ENCODE measurements around the gene CBLB. TPM values are rescaled to one million over a fixed set of nuclear protein-coding genes. Genes with fewer than 3 reads are reported as not detected.

CBLB gene
- total RNA-seq, 1 donor from 2014 or later = 146 TPM

DNA sequence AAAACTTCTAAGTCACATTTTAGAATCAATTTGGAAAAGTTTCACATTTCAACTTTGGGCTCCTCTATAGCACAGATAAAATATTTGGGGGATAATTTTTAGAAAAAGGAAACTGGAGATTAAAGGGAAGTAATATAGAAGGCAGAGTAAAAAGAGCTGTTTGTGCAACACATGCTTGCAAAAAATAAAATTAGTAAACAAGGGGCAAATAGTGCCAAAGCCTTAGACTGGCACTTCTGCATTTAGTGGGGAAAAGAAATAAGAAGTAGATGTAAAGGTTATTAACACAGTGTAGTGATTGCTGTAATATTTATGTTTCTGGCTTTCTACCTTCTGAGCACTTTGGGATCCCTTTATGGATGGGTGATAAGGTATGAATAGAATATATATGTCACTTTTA lies 246.6 kb downstream of the CBLB start:
- Mint-ChIP-seq H3K27ac (no peak overlapping the region), H3K27me3 (ENCODE audit: low read depth) (no peaks in the 10 kb centered on the region), H3K9me3 (no peaks in the 10 kb centered on the region), H3K36me3 (ENCODE audit: low read depth) (no peaks in the 10 kb centered on the region), H3K4me1 (ENCODE audit: low read depth) (no peaks in the 10 kb centered on the region), H3K4me3 (ENCODE audit: low read depth) (no peak overlapping the region)
- DNase-seq (ENCODE audit: low spot score) = no peak
- intact Hi-C loops (cut with micrococcal nuclease) = no loop called here

DNA sequence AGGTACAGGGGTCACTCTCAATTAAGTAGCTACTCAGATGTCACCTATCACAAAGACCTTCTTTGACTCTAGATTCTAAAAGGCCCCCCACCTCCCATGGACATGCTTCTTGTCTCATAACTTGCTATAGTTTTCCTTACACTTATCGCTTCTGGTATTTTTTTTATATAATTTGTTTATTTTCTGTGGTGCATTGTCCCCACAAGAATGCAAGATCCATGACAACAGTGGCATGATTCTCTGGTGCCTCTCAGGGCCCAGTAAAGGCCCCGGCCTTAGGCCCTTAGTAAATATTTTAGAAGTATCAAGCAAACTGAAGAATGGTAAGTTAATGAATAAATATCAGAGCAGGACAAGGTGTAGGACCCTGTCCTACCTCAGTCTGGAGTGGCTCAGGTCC lies 248.6 kb downstream of the CBLB start:
- Mint-ChIP-seq H3K27ac (no peak overlapping the region), H3K4me3 (ENCODE audit: low read depth) (no peak overlapping the region), H3K4me1 (ENCODE audit: low read depth) (no peaks in the 10 kb centered on the region), H3K36me3 (ENCODE audit: low read depth) (no peaks in the 10 kb centered on the region), H3K9me3 (no peaks in the 10 kb centered on the region), H3K27me3 (ENCODE audit: low read depth) (no peaks in the 10 kb centered on the region)
- DNase-seq (ENCODE audit: low spot score) = no peak
- intact Hi-C loops (cut with micrococcal nuclease) = no loop called here

DNA sequence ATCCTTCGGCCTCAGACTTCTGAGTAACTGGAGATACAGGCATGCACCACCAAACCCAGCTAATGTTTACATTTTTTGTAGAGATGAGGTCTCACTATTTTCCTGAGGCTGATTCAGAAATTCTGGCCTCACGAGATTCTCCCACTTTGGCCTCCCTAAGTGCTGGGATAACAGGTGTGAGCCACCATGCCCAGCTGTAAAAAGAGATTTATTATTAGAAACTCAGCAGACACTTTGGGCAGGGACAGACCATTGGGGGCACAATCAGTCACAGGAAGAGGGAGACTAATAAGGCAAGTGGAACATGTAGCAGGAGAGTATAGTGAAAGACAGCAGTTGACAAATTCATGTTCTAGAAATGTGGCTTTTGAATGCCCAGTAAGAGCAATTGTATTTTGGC lies 249.2 kb downstream of the CBLB start:
- Mint-ChIP-seq H3K27me3 (ENCODE audit: low read depth) (no peaks in the 10 kb centered on the region), H3K27ac (no peak overlapping the region), H3K36me3 (ENCODE audit: low read depth) (no peaks in the 10 kb centered on the region), H3K9me3 (no peaks in the 10 kb centered on the region), H3K4me1 (ENCODE audit: low read depth) (no peaks in the 10 kb centered on the region), H3K4me3 (ENCODE audit: low read depth) (no peak overlapping the region)
- intact Hi-C loops (cut with micrococcal nuclease) = no loop called here
- DNase-seq (ENCODE audit: low spot score) = no peak

DNA sequence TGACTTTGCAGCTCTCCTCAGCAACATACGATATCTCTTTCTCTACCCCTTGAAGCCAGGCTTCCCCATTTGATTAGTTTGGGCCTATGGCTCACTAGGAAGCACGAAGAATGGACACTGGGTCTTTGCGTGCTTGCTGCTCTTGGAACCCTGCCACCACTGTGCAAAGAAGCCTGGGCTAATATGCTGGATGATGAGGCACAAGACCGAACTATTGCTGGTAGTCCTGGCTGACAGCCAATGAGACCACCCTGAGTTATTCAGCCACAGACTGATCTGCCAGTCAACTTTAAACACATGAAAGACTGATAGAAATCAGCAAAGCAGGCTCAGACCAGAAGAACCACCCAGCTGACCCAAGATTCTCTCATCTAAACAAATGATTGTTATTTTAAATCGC lies 250.3 kb downstream of the CBLB start:
- intact Hi-C loops (cut with micrococcal nuclease) = no loop called here
- Mint-ChIP-seq H3K36me3 (ENCODE audit: low read depth) (no peaks in the 10 kb centered on the region), H3K27ac (no peak overlapping the region), H3K9me3 (no peaks in the 10 kb centered on the region), H3K27me3 (ENCODE audit: low read depth) (no peaks in the 10 kb centered on the region), H3K4me1 (ENCODE audit: low read depth) (no peaks in the 10 kb centered on the region), H3K4me3 (ENCODE audit: low read depth) (no peak overlapping the region)
- no peak for DNase-seq (ENCODE audit: low spot score)

DNA sequence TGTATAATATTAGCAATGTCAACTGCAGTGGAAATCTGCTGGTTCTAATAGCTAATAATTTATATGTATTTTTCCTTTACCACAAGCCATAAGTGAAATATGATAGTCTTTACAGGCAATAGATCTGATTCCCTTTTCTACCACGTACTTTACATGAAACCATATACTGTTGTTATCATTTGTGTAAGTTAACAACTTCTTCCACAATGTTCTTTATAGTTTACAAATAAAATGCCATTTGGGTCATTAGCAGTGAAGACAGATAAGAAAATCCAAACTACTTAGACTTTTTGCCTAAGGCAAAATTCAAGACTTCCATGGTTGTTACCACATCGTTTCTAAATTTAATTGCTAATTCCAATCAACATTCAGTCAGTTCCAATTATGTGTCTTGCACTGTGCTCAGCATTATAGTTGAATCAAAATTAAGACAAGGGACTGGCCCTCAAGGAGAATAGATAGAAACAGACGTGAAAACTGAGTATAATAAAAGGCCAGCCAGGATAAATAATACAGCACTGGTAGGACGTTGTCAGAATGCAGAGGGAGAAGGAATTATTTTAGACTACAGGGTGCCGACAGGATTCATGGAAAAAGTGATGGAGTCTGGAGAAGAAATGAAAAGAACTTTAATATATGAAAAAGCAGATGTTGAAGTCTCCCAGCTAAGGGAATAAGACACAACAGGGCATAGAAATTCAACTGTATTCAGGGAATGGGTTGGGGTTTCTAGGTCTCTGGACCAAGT lies 252.3 kb downstream of the CBLB start:
- H3K4me3 Mint-ChIP-seq (ENCODE audit: low read depth) = no peak overlapping the region
- intact Hi-C loops (cut with micrococcal nuclease) = no loop called here
- no peaks in the 10 kb centered on the region for H3K4me1 Mint-ChIP-seq (ENCODE audit: low read depth)
- H3K36me3 Mint-ChIP-seq (ENCODE audit: low read depth) = no peaks in the 10 kb centered on the region
- no peak for DNase-seq (ENCODE audit: low spot score)
- no peaks in the 10 kb centered on the region for H3K9me3 Mint-ChIP-seq
- H3K27me3 Mint-ChIP-seq (ENCODE audit: low read depth) = no peaks in the 10 kb centered on the region
- H3K27ac Mint-ChIP-seq = no peak overlapping the region

DNA sequence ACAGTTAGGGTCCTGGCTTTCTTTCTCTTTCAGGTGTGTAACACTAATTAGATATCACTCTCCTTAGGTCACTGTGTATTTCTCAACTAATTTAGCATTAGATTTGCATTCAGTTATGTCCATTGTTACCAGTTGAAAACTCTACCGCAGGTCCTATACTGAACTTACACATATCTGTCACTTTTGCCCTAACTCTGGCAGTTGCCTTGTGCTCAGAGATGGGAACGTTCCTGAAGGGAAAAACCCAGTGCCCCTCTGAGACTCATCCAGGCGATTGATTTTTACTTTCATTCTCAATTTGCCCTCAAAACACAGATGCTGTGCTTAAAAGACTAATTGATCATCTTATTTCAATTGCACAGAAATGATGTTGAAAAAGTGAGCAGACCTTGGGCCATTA lies 253.0 kb downstream of the CBLB start:
- Mint-ChIP-seq H3K36me3 (ENCODE audit: low read depth) (no peaks in the 10 kb centered on the region), H3K9me3 (no peaks in the 10 kb centered on the region), H3K27me3 (ENCODE audit: low read depth) (no peaks in the 10 kb centered on the region), H3K4me3 (ENCODE audit: low read depth) (no peak overlapping the region), H3K4me1 (ENCODE audit: low read depth) (no peaks in the 10 kb centered on the region), H3K27ac (no peak overlapping the region)
- DNase-seq (ENCODE audit: low spot score) = no peak
- intact Hi-C loops (cut with micrococcal nuclease) = no loop called here

DNA sequence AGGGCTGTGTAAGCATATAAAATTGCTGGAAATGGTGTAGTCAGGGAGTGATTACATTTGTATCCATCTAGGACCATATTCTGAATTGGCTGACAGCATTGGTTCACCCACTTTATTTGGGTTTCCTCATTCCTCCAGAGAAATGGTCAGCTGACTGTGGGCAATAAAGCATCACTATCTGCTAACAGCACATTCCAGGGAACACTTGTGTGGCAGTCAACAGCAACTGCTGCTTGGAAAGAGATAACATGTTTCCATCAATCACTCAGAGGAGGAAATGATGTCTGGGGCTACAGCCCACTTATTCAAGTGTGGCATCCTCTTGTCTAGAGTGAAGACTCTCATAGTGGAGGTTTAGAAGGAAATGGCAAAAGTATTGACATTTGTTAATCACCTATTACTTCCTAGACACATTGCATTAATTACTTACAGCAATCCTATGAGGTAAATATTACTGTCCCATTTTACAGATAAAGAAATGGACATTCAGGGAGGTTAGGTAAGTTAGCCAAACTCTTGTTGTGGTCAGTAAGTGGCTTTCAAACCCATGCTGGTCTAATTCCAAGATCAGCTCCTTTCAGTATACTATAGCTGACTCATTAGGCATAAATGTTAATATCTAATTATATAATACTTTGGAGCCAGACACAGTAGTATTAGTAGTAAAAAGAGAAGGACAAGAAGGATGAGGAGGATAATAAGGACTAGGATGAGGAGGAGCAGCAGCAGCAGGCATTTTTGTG lies 254.4 kb downstream of the CBLB start:
- H3K27me3 Mint-ChIP-seq (ENCODE audit: low read depth) = no peaks in the 10 kb centered on the region
- no peak for DNase-seq (ENCODE audit: low spot score)
- H3K36me3 Mint-ChIP-seq (ENCODE audit: low read depth) = no peaks in the 10 kb centered on the region
- no peaks in the 10 kb centered on the region for H3K9me3 Mint-ChIP-seq
- no peak overlapping the region for H3K4me3 Mint-ChIP-seq (ENCODE audit: low read depth)
- intact Hi-C loops (cut with micrococcal nuclease) = no loop called here
- H3K4me1 Mint-ChIP-seq (ENCODE audit: low read depth) = no peaks in the 10 kb centered on the region
- H3K27ac Mint-ChIP-seq = no peak overlapping the region

DNA sequence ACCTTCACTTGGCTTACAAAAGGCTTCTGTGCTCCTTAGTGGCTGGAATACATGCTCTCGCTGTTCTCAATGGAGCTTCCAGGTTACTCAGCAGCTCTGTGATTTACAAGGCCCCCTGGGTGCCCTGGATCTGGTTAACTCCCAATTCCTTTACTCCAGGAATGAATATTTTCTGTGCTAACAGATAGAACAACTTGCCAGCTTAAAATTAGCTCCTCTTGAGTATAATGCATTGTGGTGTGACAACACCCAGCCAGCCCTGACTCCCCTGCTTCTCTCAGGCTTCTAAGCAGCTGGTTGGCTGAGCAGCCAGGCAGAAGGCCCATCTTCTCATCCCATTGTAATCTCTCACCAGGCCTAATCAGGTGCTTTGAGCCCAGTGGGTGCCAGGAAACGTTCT lies 255.7 kb downstream of the CBLB start:
- no peak overlapping the region for H3K4me3 Mint-ChIP-seq (ENCODE audit: low read depth)
- H3K27me3 Mint-ChIP-seq (ENCODE audit: low read depth) = no peaks in the 10 kb centered on the region
- H3K27ac Mint-ChIP-seq = no peak overlapping the region
- H3K4me1 Mint-ChIP-seq (ENCODE audit: low read depth) = no peaks in the 10 kb centered on the region
- H3K9me3 Mint-ChIP-seq = no peaks in the 10 kb centered on the region
- intact Hi-C loops (cut with micrococcal nuclease) = no loop called here
- H3K36me3 Mint-ChIP-seq (ENCODE audit: low read depth) = no peaks in the 10 kb centered on the region
- no peak for DNase-seq (ENCODE audit: low spot score)

DNA sequence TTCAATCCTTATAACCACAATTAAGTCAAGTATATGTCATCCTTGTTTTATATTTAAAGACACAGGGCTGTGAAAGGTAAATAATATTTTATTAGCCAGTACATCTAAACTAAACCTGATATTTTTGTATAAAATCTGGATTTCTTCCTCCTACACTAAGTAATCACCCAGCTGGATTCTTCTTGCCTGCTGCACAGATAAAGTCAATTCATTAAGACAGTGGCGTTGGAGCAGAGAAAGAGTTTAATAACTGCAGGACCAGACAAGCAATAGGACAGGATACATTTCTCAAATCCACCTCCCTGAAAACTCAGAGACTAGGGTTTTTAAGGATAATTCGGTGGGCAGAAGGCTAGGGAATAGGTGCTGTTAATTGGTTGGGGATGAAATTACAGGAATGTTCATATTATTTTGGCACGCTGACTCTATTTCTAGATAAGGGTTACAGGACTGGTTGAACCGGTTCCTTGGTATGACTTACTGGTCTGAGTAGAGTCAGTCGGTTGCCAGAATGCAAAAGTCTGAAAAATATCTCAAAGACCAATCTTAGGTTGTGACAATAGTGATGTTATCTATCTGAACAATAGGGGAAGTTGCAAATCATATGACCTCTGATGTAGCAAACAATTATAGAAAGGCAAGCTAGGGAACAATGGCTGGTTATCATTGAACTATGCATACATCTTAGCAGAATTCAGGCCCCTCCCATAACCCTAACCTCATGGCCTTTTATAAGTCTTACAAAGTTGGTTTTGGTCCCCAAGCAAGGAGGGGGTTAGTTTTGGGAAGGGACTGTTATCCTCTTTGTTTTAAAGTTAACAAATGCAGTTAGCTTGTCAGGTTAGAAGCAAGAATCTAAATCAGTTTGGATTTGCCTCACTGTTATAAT lies 257.3 kb downstream of the CBLB start:
- no peak overlapping the region for H3K4me3 Mint-ChIP-seq (ENCODE audit: low read depth)
- H3K4me1 Mint-ChIP-seq (ENCODE audit: low read depth) = no peaks in the 10 kb centered on the region
- intact Hi-C loops (cut with micrococcal nuclease) = no loop called here
- H3K36me3 Mint-ChIP-seq (ENCODE audit: low read depth) = no peaks in the 10 kb centered on the region
- H3K27ac Mint-ChIP-seq = no peak overlapping the region
- no peaks in the 10 kb centered on the region for H3K27me3 Mint-ChIP-seq (ENCODE audit: low read depth)
- no peaks in the 10 kb centered on the region for H3K9me3 Mint-ChIP-seq
- DNase-seq (ENCODE audit: low spot score) = no peak

DNA sequence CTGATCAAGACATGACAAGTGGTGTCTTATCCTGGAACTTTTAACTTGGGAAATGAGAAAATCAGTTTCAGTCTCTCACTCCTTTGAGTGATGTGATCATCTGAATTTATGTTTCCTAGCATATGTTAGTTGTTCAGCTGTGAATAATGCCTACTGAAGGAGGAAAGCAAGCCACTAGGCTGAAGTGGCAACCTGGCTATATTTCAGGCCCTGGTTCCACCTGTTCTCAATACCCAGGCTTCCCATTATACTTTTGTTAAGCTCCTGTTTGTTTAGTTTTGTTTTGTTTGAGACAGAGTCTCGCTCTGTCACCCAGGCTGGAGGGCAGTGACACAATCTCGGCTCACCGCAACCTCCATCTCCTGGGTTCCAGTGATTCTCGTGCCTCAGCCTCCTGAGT lies 258.3 kb downstream of the CBLB start:
- Mint-ChIP-seq H3K4me3 (ENCODE audit: low read depth) (no peak overlapping the region), H3K27ac (no peak overlapping the region), H3K4me1 (ENCODE audit: low read depth) (no peaks in the 10 kb centered on the region), H3K36me3 (ENCODE audit: low read depth) (no peaks in the 10 kb centered on the region), H3K27me3 (ENCODE audit: low read depth) (no peaks in the 10 kb centered on the region), H3K9me3 (no peaks in the 10 kb centered on the region)
- intact Hi-C loops (cut with micrococcal nuclease) = no loop called here
- DNase-seq (ENCODE audit: low spot score) = no peak

DNA sequence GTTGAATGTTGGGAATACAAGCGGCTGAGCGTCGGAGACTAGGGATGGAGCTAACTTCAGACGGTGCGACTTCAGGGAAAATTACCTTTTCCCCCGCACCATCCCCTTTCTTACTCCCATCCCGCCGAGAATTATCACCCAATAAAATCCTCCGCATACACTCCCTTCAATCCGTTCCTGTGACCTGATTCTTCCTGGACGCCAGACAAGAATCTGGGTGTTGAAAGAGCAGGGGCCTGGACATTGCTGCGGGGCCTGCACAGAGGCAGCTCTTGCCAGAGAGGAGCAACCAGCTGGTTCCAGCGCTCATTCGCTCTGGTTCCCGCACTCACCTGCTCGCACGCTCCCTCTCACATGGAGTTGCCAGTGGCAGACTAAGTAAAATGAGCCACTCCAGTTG lies 260.2 kb downstream of the CBLB start:
- intact Hi-C loops (cut with micrococcal nuclease) = no loop called here
- Mint-ChIP-seq H3K27me3 (ENCODE audit: low read depth) (no peaks in the 10 kb centered on the region), H3K9me3 (no peaks in the 10 kb centered on the region), H3K27ac (no peak overlapping the region), H3K36me3 (ENCODE audit: low read depth) (no peaks in the 10 kb centered on the region), H3K4me3 (ENCODE audit: low read depth) (no peak overlapping the region), H3K4me1 (ENCODE audit: low read depth) (no peaks in the 10 kb centered on the region)
- no peak for DNase-seq (ENCODE audit: low spot score)

DNA sequence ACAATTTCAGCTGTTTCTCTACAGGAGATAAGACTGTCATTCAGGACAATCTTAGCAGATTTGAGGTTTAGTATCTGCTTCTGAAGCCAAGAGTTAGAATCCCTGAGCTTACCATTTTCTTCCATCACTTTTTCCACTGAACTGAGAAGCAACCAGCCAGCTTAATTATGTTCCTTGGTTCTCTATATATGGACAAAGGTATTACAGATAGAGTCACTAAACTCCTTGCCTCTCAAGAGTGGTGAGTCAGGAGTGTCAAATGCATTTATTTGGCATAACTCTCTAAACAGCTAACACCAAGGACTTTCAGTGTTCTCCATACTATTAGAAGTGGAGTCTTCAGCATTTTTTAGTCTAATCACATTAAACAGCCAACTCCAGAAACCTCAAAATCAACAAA lies 262.8 kb downstream of the CBLB start:
- Mint-ChIP-seq H3K27ac (no peak overlapping the region), H3K27me3 (ENCODE audit: low read depth) (no peaks in the 10 kb centered on the region), H3K36me3 (ENCODE audit: low read depth) (no peaks in the 10 kb centered on the region), H3K4me1 (ENCODE audit: low read depth) (no peaks in the 10 kb centered on the region), H3K4me3 (ENCODE audit: low read depth) (no peak overlapping the region), H3K9me3 (no peaks in the 10 kb centered on the region)
- no peak for DNase-seq (ENCODE audit: low spot score)
- intact Hi-C loops (cut with micrococcal nuclease) = no loop called here

All from activated T-helper 2 cell treated with anti-CD3 and anti-CD28 coated beads, Interferon-gamma antibody, Interleukin-2, Interleukin-4, amounts not matched to agents 10 μg/mL and 5 μg/mL and 100 μg/mL, durations not matched to agents 14 hours and 24 hours and 36 hours (primary cell).